Ovary (tissue), 3 donors: Measurements from ENCODE around the gene ANKRD33B.

Experiments used
- CTCF ChIP-seq, 3 donors: fragments of 450-650 bp in 2 of 3; fragments of 200-600 bp in 1 of 3; IDR thresholded peaks; one replicate each; pipeline versions ENCODE4 v1.5.1 to v1.8.0; 2016 to 2022; ENCODE audit warnings: antibody characterized with exemption in 3 of 3, mild to moderate bottlenecking in 1 of 3
- EP300 ChIP-seq: sonication (generic); formaldehyde crosslinking; IDR thresholded peaks from one replicate; pipeline ENCODE4 v1.6.1; 2017; ENCODE audit warnings: antibody characterized with exemption
- POLR2A ChIP-seq: fragments of 450-650 bp; IDR thresholded peaks from one replicate; pipeline ENCODE4 v1.6.1; 2017; ENCODE audit warnings: antibody characterized with exemption, mild to moderate bottlenecking, moderate library complexity
- donor health status: DM: no; HTN: no; CAD: no.

GRCh38 chr5:10595293-10595671 lies 31.4 kb downstream of the ANKRD33B start:
- TF ChIP-seq POLR2A (no peak), CTCF (IDR thresholded peaks at IDR 0.05) (no peak), EP300 (no peak)
